AG09309 (cell line): ENCODE data around the gene C3orf20.

Experiments used
- DNase-seq: peaks from one replicate; pipeline ENCODE4 v3.0.0-alpha.2; 2010; ENCODE audit warnings: low read depth
- H3K4me3 ChIP-seq: 2 replicates; pipeline ENCODE4 v1.5.1; 2011; ENCODE audit warnings: mild to moderate bottlenecking, low read depth, low read length, moderate library complexity; ENCODE audit not compliant: control insufficient read depth
- TF ChIP-seq, protein P1 (sequence below): IDR thresholded peaks from 2 replicates; pipeline ENCODE4 v1.5.1; 2011; ENCODE audit warnings: mild to moderate bottlenecking, low read depth, low read length, inconsistent platforms; ENCODE audit not compliant: insufficient read depth, control insufficient read depth; ENCODE audit errors: missing control alignments

Gene C3orf20

DNA sequence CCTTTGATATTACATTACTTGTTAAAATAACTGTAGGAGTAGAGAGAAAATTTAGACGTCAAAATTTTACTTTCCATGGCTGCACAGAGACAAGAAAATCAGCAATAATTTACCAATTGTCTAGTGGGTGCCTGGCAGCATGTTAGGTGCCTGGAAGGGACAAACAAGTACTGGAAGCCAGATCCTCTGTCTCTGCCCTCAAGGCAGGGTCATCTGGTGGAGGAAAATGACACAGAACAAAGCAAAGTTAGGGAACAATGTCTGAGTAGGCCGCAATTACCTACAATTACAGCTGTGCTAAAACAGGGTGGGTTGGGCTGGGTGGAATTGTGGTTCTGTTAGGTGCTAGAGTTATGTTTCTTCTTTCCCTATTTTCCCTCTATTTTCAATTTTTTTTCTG lies 16.0 kb upstream of the C3orf20 start:
- H3K4me3 ChIP-seq: no peak overlapping the region
- DNase-seq: no peak
- TF ChIP-seq, protein P1, sequence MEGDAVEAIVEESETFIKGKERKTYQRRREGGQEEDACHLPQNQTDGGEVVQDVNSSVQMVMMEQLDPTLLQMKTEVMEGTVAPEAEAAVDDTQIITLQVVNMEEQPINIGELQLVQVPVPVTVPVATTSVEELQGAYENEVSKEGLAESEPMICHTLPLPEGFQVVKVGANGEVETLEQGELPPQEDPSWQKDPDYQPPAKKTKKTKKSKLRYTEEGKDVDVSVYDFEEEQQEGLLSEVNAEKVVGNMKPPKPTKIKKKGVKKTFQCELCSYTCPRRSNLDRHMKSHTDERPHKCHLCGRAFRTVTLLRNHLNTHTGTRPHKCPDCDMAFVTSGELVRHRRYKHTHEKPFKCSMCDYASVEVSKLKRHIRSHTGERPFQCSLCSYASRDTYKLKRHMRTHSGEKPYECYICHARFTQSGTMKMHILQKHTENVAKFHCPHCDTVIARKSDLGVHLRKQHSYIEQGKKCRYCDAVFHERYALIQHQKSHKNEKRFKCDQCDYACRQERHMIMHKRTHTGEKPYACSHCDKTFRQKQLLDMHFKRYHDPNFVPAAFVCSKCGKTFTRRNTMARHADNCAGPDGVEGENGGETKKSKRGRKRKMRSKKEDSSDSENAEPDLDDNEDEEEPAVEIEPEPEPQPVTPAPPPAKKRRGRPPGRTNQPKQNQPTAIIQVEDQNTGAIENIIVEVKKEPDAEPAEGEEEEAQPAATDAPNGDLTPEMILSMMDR: no peak

DNA sequence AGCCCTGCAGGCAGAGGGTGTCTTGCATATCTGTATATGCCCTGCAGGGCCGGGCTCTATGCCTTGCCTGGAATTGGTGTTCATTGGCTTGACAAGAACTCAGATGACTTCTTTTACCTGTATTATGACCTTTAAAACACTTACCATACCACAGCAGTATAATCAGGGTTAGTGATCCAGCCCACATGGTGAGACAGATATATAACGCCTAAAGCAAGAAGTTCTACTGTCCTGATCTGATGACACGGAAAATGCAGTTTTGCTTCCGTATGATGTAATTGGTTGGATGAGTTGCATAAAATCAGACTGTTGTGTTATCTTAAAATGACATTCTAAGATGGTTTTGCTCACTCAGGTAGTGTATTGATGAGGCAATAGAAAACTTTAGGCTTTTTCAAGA lies 14.0 kb upstream of the C3orf20 start:
- H3K4me3 ChIP-seq: no peak overlapping the region
- DNase-seq: no peak
- TF ChIP-seq, protein P1: no peak

DNA sequence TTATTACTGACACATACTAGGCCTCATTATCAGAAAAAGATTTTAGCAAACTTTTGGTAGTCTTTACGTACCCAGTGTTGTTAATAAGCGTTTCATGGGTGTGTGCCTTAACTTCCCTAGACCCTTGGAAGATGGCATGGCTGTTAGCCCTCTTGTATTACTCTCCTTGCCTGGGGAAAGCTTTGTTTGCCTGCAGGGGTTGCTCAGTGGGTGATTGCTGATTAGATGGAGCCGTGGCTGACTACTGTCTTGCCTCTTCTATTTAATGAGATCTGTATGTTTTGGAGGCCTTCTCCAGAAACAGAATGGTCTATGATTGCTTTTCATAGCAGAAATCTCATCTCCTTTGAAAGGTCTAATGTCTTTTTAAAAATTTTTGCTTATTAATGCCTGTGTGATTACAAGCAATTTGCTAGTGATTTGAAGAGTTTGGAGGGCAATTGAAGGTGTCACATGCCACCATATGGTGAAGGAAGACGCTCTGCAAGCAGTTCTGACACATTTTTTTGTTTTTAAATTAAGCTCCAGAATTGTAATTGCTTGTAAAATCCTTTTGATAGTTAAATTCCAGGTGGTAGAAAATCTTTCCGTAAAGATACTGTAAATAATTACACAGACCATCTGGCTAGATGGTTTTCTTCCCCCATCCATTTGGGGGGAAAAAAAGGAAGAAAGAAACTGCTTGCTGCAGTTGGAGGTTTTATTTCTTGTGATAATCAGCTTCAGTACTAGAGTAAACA lies 11.4 kb upstream of the C3orf20 start:
- H3K4me3 ChIP-seq: no peak overlapping the region
- DNase-seq: no peak
- TF ChIP-seq, protein P1: no peak

DNA sequence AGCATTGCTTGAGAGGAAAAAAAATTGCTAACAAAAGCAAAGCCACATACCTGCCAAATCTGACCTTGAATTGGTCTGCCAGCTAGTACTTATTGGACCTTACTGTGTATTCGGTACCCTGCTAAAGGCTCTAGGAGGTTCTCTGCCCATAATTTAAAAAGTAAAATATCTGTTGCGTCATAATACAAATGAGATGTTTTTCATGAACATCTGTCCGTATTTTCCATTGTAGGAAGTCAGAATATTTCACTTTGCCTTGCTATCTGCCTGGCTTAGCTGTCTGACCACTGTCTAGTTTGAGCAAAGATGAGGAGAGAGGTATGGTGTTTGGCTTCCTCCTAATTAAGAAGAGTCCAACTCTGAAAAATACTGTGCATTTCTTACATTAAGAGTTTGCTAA lies 10.8 kb upstream of the C3orf20 start:
- no peak for DNase-seq
- no peak overlapping the region for H3K4me3 ChIP-seq
- TF ChIP-seq, protein P1: no peak

DNA sequence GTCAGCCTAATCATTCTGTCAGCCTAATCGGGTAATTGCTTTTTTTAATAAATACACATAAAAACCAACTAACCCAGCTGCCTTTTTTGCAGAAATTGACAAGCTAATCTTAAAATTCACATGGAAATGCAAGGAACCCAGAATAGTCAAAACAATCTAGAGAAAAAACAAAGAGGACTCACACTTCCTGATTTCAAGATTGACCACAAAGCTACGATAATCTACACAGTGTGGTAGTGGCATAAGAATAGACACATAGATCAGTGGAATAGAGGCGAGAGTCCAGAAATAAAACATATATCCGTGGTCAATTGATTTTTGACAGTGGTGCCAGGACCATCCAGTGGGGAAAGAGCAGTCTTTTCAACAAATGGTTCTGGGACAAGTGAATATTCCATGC lies 2.4 kb upstream of the C3orf20 start:
- H3K4me3 ChIP-seq: no peak overlapping the region
- TF ChIP-seq, protein P1: no peak
- DNase-seq: no peak

DNA sequence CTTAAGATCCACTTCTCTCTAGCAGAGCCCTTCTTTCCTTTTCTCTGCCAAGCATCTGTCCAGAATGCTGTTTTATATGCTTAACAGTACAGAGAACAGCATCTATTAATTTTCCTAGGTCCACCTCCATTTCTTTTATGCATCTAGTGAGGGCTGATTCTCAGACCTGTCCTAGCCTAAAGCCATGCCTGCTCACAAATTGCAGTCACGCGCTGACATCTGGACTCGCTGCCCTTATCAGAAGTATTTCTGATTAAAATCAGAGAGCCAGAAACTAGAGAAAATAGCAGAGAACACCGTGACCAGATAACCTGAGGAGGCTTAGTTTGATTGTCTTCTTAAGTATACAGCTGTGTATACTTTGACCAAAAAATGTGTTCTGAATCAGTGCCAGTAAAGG lies 1.9 kb downstream of the C3orf20 start:
- TF ChIP-seq, protein P1: no peak
- DNase-seq: no peak
- H3K4me3 ChIP-seq: no peak overlapping the region
